GM19328 (cell line): ENCODE results near the gene CCDC112.
"Not testable (repeated sequence)": the region's sequence is repeated elsewhere in the genome, so short reads cannot be mapped to it uniquely, and the experiment has no call there.

ENCODE experiments used
- ATAC-seq: cut with Tn5 transposase; IDR thresholded peaks from one replicate; pipeline ENCODE4 v1.9.1; 2021; ENCODE audit warnings: mild to moderate bottlenecking, moderate library complexity; ENCODE audit not compliant: unreplicated experiment

Gene CCDC112

GRCh38 chr5:115263078-115263380, 33.4 kb downstream of the CCDC112 start:
- ATAC-seq, result no peak

GRCh38 chr5:115262321-115263077, 34.0 kb downstream of the CCDC112 start, which contains the start of gene PGGT1B:
Gene PGGT1B, minus strand, starts transcription at chr5:115262877. Its CDS starts 26 bp downstream, at chr5:115262851.
- peak; percentile 84 for ATAC-seq

DNA sequence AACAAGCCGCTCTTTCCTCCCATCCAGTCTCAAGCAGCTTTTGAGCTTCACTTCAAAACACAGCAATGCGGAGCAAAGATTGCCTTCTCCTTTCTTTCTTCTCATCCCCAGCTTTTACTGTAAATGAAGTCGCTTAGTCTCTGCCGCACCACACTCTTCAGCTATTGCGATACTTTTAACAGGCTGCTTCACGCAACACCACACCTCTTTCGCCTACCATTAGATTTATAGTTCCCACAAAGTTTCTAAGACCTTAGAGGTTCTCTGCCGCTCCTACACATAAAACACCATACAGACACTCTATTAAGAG, 34.5 kb downstream of the CCDC112 start:
- peak; percentile 32 for ATAC-seq

DNA sequence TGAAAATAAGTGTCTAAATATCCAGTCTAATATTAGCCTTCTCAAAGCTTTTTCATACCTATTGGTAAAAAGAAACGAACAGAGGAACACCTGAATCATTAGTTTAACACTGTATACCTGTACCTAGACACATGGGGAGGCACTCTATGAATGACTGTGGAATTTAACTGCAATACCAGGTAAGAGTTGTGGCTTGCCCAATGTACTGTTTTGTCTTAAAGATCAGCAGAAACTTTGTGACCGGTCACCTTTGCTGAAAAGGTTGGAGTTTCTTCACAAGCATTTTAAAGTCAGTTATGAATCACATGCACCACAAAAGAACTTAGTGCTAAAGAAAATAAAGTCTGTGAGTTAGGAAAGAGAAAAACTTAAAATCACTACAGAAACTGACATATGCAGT, 36.2 kb downstream of the CCDC112 start:
- ATAC-seq, result no peak

DNA sequence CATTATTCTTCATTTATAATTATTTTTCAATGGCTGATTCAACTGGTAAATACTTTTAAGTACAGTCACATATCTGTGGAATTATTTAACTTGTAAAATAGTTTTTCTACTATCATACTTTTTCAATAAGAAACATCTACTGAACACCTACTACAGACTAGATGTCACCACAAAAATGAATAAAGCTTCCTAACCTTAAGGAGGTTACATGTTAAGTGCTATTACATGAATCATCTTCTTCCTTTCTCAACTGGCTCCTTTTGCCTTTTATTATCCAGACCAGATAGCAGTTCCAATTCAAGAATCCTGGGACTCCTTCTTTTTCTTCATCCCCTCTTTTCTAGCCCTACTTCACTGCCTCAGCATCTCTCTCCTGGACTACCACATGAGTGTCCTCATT, 38.5 kb downstream of the CCDC112 start:
- ATAC-seq, result no peak

- not testable (repeated sequence) for ATAC-seq
Observed at GRCh38 chr5:115249379-115249778, 47.1 kb downstream of the CCDC112 start.

- ATAC-seq, result no peak
Observed at GRCh38 chr5:115246361-115246991, 50.0 kb downstream of the CCDC112 start.

DNA sequence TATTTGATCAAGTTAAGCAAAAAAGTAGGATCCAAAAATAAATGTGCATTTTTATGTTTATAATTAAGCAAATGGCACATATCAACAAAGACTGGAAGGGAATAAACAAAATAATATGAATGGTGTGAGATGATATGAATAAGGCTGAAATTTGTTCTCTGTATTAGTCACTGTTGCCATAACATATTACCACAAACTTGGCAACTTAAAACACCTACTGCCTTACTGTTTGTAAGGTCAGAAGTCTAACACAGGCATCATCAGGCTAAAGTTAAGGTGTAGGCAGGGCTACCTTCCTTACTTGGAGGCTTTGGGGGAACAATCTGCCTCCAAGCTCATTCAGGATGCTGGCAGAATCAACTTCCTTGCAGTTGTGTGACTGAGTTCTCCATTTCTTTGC, 53.0 kb downstream of the CCDC112 start:
- ATAC-seq, result no peak

GRCh38 chr5:115241881-115242642, 54.4 kb downstream of the CCDC112 start:
- ATAC-seq, result no peak

GRCh38 chr5:115237066-115237465, 59.4 kb downstream of the CCDC112 start:
- ATAC-seq, result no peak

DNA sequence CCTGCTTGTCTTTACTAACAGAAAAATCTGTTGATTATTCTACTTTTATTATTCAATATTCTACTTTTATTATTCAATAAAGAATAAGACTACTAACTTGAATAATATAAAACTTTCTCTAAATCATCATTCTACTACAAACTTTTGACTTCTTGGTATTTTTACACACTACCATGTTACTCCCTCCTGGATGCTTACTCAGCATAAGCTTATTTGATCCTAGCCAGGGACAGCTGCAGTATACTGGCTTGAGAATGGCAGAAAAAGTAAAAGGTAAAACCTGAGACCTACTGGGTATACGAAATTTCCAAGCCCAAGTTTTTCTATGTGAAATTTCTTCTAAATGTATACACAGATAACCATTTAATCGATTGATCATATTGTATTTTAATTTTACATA, 59.9 kb downstream of the CCDC112 start:
- no peak for ATAC-seq

DNA sequence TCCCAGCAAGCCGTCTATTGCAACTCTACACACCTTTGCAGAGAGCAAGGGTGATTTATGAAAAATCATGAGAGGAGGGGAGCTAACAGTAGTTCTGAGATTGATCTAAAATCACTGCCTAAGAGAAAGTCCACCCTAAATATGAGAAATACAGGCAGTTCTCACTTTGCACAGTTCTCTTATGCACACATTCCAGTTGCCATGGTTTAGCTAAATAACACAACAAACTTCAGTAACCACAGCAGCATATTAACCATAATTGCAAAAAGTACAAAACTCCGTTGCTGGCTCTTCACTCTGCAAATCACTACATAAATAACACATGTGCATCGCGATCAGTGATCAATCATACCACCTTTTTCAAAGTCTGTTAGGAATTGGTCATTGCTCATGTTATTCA, 64.9 kb downstream of the CCDC112 start:
- no peak for ATAC-seq

DNA sequence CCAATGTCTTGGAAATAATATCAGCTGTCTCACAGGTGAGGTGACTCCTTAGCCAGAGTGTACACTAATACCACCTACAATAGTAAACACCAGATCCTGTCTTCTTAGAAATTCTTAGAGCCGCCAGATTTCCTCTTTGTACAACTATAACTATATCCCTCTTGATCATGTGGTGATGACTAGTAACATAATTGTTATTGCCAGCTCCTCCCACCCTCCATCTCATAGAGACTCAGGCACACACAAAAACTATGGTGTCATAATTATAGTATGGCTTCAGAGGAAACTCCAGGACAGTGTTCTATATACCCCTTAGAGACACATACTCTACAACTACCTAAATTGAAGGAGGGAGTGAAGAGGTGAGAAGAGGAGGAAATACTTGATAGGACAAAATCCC, 66.8 kb downstream of the CCDC112 start:
- no peak for ATAC-seq

- no peak for ATAC-seq
Observed at GRCh38 chr5:115227281-115227680, 69.2 kb downstream of the CCDC112 start.
